SK-N-SH (cell line): Measurements from ENCODE around the gene PKDCC. TPM values are rescaled to one million over a fixed set of nuclear protein-coding genes. Genes with fewer than 3 reads are reported as not detected.

Source experiments
- CTCF ChIA-PET: fragments of 300-600, 350-600 bp; formaldehyde crosslinking; extraction: SDS; loops from one replicate; lab custom pipeline; 2021; lab: Yijun Ruan, JAX
- POLR2A ChIA-PET: fragments of 350-600 bp; sonication (Branson Sonifier 250); formaldehyde crosslinking; extraction: SDS; loops from one replicate; lab custom pipeline; 2020; ENCODE audit warnings: antibody characterized with exemption, inconsistent platforms; lab: Yijun Ruan, JAX
- DNase-seq: peaks from one replicate; pipeline ENCODE4 v3.0.0; 2012
- H2AFZ ChIP-seq: fragments of 200-600 bp; sonication (generic); 2 replicates; pipeline ENCODE4 v1.8.1; 2016; ENCODE audit warnings: antibody characterized with exemption, mild to moderate bottlenecking, low read depth
- H3F3A ChIP-seq: fragments of 200-600 bp; sonication (generic); replicated peaks from 2 replicates; pipeline ENCODE3; 2016; ENCODE audit warnings: antibody characterized with exemption, mild to moderate bottlenecking; ENCODE audit not compliant: insufficient read depth
- H3K27ac ChIP-seq, 2 experiments: fragments of 200-500 bp in 1 of 2; fragments of 200-600 bp in 1 of 2; sonication (Bioruptor generic) in 1 of 2; sonication (generic), shearing (Covaris generic) in 1 of 2; 2 replicates each; pipeline versions ENCODE4 v1.5.1 to v1.6.1; 2014 to 2016; ENCODE audit warnings: low read depth in 2 of 2, inconsistent platforms in 1 of 2, low read length in 1 of 2, mild to moderate bottlenecking in 1 of 2, mixed read lengths in 1 of 2
- H3K27me3 ChIP-seq: fragments of 200-600 bp; sonication (generic), shearing (Covaris generic); 2 replicates; pipeline ENCODE4 v1.6.1; 2016; ENCODE audit warnings: mixed run types; ENCODE audit not compliant: insufficient read depth
- H3K36me3 ChIP-seq, 2 experiments: fragments of 200-500 bp in 1 of 2; fragments of 200-600 bp in 1 of 2; sonication (Bioruptor generic) in 1 of 2; sonication (generic) in 1 of 2; replicated peaks in 1 of 2; 2 replicates each; pipeline versions ENCODE3 to v1.5.1; 2014 to 2016; ENCODE audit warnings: low read length in 1 of 2, mild to moderate bottlenecking in 1 of 2; ENCODE audit not compliant: insufficient read depth in 2 of 2, control insufficient read depth in 1 of 2
- H3K4me1 ChIP-seq, 2 experiments: fragments of 200-500 bp in 1 of 2; fragments of 200-600 bp in 1 of 2; sonication (Bioruptor generic) in 1 of 2; sonication (generic), shearing (Covaris generic) in 1 of 2; 2 replicates each; pipeline versions ENCODE4 v1.5.1 to v1.6.1; 2014 to 2016; ENCODE audit warnings: low read depth in 1 of 2, low read length in 1 of 2, mixed run types in 1 of 2; ENCODE audit not compliant: insufficient read depth in 2 of 2, control insufficient read depth in 1 of 2
- H3K4me2 ChIP-seq: fragments of 200-600 bp; sonication (generic), shearing (Covaris generic); 2 replicates; pipeline ENCODE4 v1.6.1; 2017; ENCODE audit warnings: mixed run types
- H3K4me3 ChIP-seq, 2 experiments: fragments of 200-500 bp in 1 of 2; fragments of 200-600 bp in 1 of 2; sonication (Bioruptor generic) in 1 of 2; sonication (generic), shearing (Covaris generic) in 1 of 2; 2 replicates each; pipeline versions ENCODE4 v1.5.1 to v1.8.1; 2014 to 2016; ENCODE audit warnings: low read depth in 2 of 2, inconsistent platforms in 1 of 2, low read length in 1 of 2, mild to moderate bottlenecking in 1 of 2, mixed read lengths in 1 of 2, moderate library complexity in 1 of 2
- H3K79me2 ChIP-seq: fragments of 200-600 bp; sonication (generic); 2 replicates; pipeline ENCODE4 v1.8.1; 2017; ENCODE audit warnings: mild to moderate bottlenecking; ENCODE audit not compliant: insufficient read depth
- H3K9ac ChIP-seq: fragments of 200-600 bp; sonication (generic); 2 replicates; pipeline ENCODE4 v1.6.1; 2017; ENCODE audit warnings: mixed run types
- H3K9me2 ChIP-seq: fragments of 200-600 bp; sonication (generic); 2 replicates; pipeline ENCODE4 v1.6.1; 2017; ENCODE audit warnings: mixed run types
- H3K9me3 ChIP-seq: fragments of 200-600 bp; sonication (generic); 2 replicates; pipeline ENCODE4 v1.6.1; 2017; ENCODE audit warnings: mixed run types, mild to moderate bottlenecking, moderate library complexity
- H4K20me1 ChIP-seq: fragments of 200-600 bp; sonication (generic); 2 replicates; pipeline ENCODE4 v1.6.1; 2017; ENCODE audit warnings: mild to moderate bottlenecking, mixed run types; ENCODE audit not compliant: insufficient read depth
- CHD2 ChIP-seq: fragments of 150-350 bp; IDR thresholded peaks from 2 replicates; pipeline ENCODE4 v1.6.1; 2018; ENCODE audit warnings: low read length; ENCODE audit not compliant: partially characterized antibody
- ELF1 ChIP-seq: IDR thresholded peaks from 2 replicates; pipeline ENCODE4 v1.4.0; 2012
- EZH2phosphoT487 ChIP-seq: fragments of 200-600 bp; sonication (generic); IDR thresholded peaks from 2 replicates; pipeline ENCODE4 v1.6.1; 2017; ENCODE audit warnings: low read depth, mixed run types, mild to moderate bottlenecking, antibody characterized with exemption, moderate library complexity, borderline replicate concordance
- GABPA ChIP-seq: IDR thresholded peaks from 2 replicates; pipeline ENCODE4 v1.4.0; 2012; ENCODE audit warnings: low read depth, mild to moderate bottlenecking
- MXI1 ChIP-seq: IDR thresholded peaks from 2 replicates; pipeline ENCODE4 v1.6.1; 2012; ENCODE audit warnings: mild to moderate bottlenecking, low read depth, low read length, improper control_type of control experiment
- NFIC ChIP-seq: IDR thresholded peaks from 2 replicates; pipeline ENCODE4 v1.4.0; 2012; ENCODE audit warnings: borderline replicate concordance
- NRF1 ChIP-seq: IDR thresholded peaks from 2 replicates; pipeline ENCODE4 v1.6.1; 2012; ENCODE audit warnings: low read depth, mild to moderate bottlenecking, low read length
- POLR2AphosphoS5 ChIP-seq: IDR thresholded peaks from 2 replicates; pipeline ENCODE4 v1.6.1; 2012; ENCODE audit warnings: low read depth, low read length
- RAD21 ChIP-seq: IDR thresholded peaks from 2 replicates; pipeline ENCODE4 v1.6.1; 2012; ENCODE audit warnings: mild to moderate bottlenecking, low read length
- SIN3A ChIP-seq: IDR thresholded peaks from 2 replicates; pipeline ENCODE4 v1.6.1; 2012; ENCODE audit warnings: low read depth, mild to moderate bottlenecking, low read length, moderate library complexity, borderline replicate concordance
- SMC3 ChIP-seq: IDR thresholded peaks from 2 replicates; pipeline ENCODE4 v1.6.1; 2012; ENCODE audit warnings: low read depth, low read length, improper control_type of control experiment
- TEAD4 ChIP-seq: IDR thresholded peaks from 2 replicates; pipeline ENCODE4 v1.4.0; 2012; ENCODE audit warnings: mild to moderate bottlenecking, borderline replicate concordance; ENCODE audit not compliant: insufficient read depth
- WGBS: methylation state at CpG from one replicate; pipeline ENCODE4 v1.1.6; 2017; ENCODE audit warnings: low lambda C conversion rate; 5-methylcytosine and 5-hydroxymethylcytosine counted together
- polyA plus RNA-seq, 3 experiments: library from polyadenylated mRNA; depleted of rRNA; stranded (reverse); fragments of >200 nt; gene quantifications; 2 replicates each; pipeline ENCODE4 v1.2.3, GENCODE V29; 2012
- TF ChIP-seq, protein P1 (sequence below): IDR thresholded peaks from 2 replicates; pipeline ENCODE4 v1.4.0; 2012; ENCODE audit warnings: low read depth, borderline replicate concordance
- TF ChIP-seq, protein P2 (sequence below): fragments of 150-350 bp; IDR thresholded peaks from 2 replicates; pipeline ENCODE4 v1.6.1; 2017; ENCODE audit warnings: antibody characterized with exemption, low read length, low read depth, borderline replicate concordance
- TF ChIP-seq, protein P3 (sequence below): IDR thresholded peaks from 2 replicates; pipeline ENCODE4 v1.4.0; 2012; ENCODE audit warnings: low read depth
- TF ChIP-seq, protein P4 (sequence below): IDR thresholded peaks from 2 replicates; pipeline ENCODE4 v1.6.1; 2012; ENCODE audit warnings: mild to moderate bottlenecking, low read depth, low read length, moderate library complexity

The PKDCC gene
- polyA plus RNA-seq, 1 of the 3 experiments (the other 2 are of a cell fraction), result 16.0 TPM

DNA sequence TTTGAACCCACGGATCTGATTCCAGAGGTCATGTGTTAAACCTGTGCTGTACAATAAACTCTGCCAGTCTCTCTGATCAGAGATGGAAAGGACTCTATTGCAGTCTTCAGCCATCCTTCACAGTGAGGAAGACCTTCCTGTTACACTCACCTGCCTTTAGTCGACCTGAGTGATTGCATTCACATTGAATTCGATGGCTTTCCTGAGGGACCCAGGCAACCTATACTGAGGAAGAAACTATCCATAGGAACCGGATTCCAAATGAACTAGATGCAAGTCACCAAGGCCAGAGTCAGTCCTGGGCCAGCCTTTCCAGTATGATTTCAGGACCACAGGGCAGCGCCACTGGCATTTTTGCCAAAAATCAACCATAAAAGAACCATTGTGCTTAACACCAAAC, 56.8 kb downstream of the PKDCC start:
- Histone ChIP-seq H3K9me2 (no peaks in the 10 kb centered on the region), H3K27ac (no peak overlapping the region), H3K4me1 (peaks cover 0 to 3% of the 10 kb centered on the region in 2 experiments; a peak in 2 of 4 replicates), H3K79me2 (no peaks in the 10 kb centered on the region), H3K9ac (no peak overlapping the region), H4K20me1 (no peaks in the 10 kb centered on the region), H3K4me3 (no peak overlapping the region), H3K36me3 (no peaks in the 10 kb centered on the region), H2AFZ (no peak overlapping the region), H3K9me3 (no peaks in the 10 kb centered on the region), H3K27me3 (no peaks in the 10 kb centered on the region), H3F3A (no peaks in the 10 kb centered on the region), H3K4me2 (no peak overlapping the region)
- CTCF ChIA-PET, result interaction anchor here (1.2 to 3.4 kb wide), 2 partner anchors 9 to 38 kb away, joined by 3 to 26 read pairs; no protein-coding TSS in a partner anchor
- DNase-seq, result no peak
- TF ChIP-seq ELF1 (no peak), GABPA (no peak), TEAD4 (no peak), EZH2phosphoT487 (no peak), SIN3A (no peak), SMC3 (no peak), NRF1 (no peak), CHD2 (no peak), MXI1 (no peak), NFIC (no peak), POLR2AphosphoS5 (no peak), RAD21 (no peak)
- TF ChIP-seq, protein P1, sequence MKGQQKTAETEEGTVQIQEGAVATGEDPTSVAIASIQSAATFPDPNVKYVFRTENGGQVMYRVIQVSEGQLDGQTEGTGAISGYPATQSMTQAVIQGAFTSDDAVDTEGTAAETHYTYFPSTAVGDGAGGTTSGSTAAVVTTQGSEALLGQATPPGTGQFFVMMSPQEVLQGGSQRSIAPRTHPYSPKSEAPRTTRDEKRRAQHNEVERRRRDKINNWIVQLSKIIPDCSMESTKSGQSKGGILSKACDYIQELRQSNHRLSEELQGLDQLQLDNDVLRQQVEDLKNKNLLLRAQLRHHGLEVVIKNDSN, result no peak
- TF ChIP-seq, protein P2, sequence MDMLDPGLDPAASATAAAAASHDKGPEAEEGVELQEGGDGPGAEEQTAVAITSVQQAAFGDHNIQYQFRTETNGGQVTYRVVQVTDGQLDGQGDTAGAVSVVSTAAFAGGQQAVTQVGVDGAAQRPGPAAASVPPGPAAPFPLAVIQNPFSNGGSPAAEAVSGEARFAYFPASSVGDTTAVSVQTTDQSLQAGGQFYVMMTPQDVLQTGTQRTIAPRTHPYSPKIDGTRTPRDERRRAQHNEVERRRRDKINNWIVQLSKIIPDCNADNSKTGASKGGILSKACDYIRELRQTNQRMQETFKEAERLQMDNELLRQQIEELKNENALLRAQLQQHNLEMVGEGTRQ, result no peak
- TF ChIP-seq, protein P3, sequence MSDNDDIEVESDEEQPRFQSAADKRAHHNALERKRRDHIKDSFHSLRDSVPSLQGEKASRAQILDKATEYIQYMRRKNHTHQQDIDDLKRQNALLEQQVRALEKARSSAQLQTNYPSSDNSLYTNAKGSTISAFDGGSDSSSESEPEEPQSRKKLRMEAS, result no peak
- TF ChIP-seq, protein P4, sequence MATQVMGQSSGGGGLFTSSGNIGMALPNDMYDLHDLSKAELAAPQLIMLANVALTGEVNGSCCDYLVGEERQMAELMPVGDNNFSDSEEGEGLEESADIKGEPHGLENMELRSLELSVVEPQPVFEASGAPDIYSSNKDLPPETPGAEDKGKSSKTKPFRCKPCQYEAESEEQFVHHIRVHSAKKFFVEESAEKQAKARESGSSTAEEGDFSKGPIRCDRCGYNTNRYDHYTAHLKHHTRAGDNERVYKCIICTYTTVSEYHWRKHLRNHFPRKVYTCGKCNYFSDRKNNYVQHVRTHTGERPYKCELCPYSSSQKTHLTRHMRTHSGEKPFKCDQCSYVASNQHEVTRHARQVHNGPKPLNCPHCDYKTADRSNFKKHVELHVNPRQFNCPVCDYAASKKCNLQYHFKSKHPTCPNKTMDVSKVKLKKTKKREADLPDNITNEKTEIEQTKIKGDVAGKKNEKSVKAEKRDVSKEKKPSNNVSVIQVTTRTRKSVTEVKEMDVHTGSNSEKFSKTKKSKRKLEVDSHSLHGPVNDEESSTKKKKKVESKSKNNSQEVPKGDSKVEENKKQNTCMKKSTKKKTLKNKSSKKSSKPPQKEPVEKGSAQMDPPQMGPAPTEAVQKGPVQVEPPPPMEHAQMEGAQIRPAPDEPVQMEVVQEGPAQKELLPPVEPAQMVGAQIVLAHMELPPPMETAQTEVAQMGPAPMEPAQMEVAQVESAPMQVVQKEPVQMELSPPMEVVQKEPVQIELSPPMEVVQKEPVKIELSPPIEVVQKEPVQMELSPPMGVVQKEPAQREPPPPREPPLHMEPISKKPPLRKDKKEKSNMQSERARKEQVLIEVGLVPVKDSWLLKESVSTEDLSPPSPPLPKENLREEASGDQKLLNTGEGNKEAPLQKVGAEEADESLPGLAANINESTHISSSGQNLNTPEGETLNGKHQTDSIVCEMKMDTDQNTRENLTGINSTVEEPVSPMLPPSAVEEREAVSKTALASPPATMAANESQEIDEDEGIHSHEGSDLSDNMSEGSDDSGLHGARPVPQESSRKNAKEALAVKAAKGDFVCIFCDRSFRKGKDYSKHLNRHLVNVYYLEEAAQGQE, result no peak
- WGBS, result 90% methylated on average over 5 of the region's 5 CpGs
- POLR2A ChIA-PET, result no interaction called here
